ENCODE data around the gene PLPPR3. TPM values are rescaled to one million over a fixed set of nuclear protein-coding genes. Genes with fewer than 3 reads are reported as not detected.

PLPPR3 gene
- total and polyA plus RNA-seq, 10 of the 15 experiments (the other 5 are each of a cell fraction or from before 2014, with no cell fraction given), result 0.07 TPM; not detected in 9

GRCh38 chr19:798415-799075, 23.2 kb downstream of the PLPPR3 start:
- DNase-seq (ENCODE audit: low read depth, low spot score), result no peak
- in situ Hi-C loops (cut with MboI), result no loop called here
- no peak for TF ChIP-seq NFXL1 (IDR thresholded peaks at IDR 0.05; ENCODE audit: borderline replicate concordance)
- no peak for TF ChIP-seq EGR1 (IDR thresholded peaks at IDR 0.05; ENCODE audit: borderline replicate concordance in 1 of 2, low read depth in 2 of 2, low read length in 2 of 2)
- no peak for TF ChIP-seq EZH2 (IDR thresholded peaks at IDR 0.05; ENCODE audit: borderline replicate concordance, control insufficient read depth, low read depth, low read length)
- no peak for TF ChIP-seq BCLAF1 (IDR thresholded peaks at IDR 0.05)
- TF ChIP-seq HSF1 (IDR thresholded peaks at IDR 0.05; ENCODE audit: low read depth, low read length), result no peak
- TF ChIP-seq RELA (IDR thresholded peaks at IDR 0.05; ENCODE audit: borderline replicate concordance, partially characterized antibody), result no peak
- TF ChIP-seq SIN3A (IDR thresholded peaks at IDR 0.05; ENCODE audit: low read depth, low read length), result peak; percentile 4; the same call in 1 of the 2 replicates
- 0 out of 2 replicates have a peak, but pooled peaks have one; percentile 9 for TF ChIP-seq NKRF (conservative IDR thresholded peaks at IDR 0.05)
- no peak for TF ChIP-seq WRNIP1 (IDR thresholded peaks at IDR 0.05; ENCODE audit: borderline replicate concordance, low read depth, low read length)
- TF ChIP-seq POLR2AphosphoS5 (IDR thresholded peaks at IDR 0.05; ENCODE audit: low read length), result peak; percentile 19; the same call in 1 of the 2 replicates
- no peak for TF ChIP-seq ZZZ3 (IDR thresholded peaks at IDR 0.05; ENCODE audit: control insufficient read depth, insufficient read length, low read depth)
- no peak for TF ChIP-seq PML (IDR thresholded peaks at IDR 0.05; ENCODE audit: low read length)
- no peak for TF ChIP-seq E2F4 (IDR thresholded peaks at IDR 0.05; ENCODE audit: low read depth, low read length)

More at GRCh38 chr19:798415-799075, 23.2 kb downstream of the PLPPR3 start:
- H3K4me2 ChIP-seq (ENCODE audit: control insufficient read depth, insufficient read depth), result peak overlapping the region; percentile 85
- H3K36me3 ChIP-seq (ENCODE audit: control insufficient read depth in 2 of 2, insufficient read depth in 2 of 2, low read length in 1 of 2), result peaks cover 13 to 34% of the 10 kb centered on the region in 2 experiments; a peak in 3 of 4 replicates
- intact Hi-C loops (cut with micrococcal nuclease; ENCODE audit: unreplicated experiment), result no loop called here
- ChIA-PET RAD21 (ENCODE audit: unreplicated experiment) (interaction anchor here (0.6 to 1.0 kb wide), 2 partner anchors 65 to 229 kb away, joined by 3 read pairs; no protein-coding TSS in a partner anchor), POLR2A (interaction anchor here (0.6 kb wide), 1 partner anchor 75 kb away, joined by 4 read pairs; no protein-coding TSS in a partner anchor), SMC1A (ENCODE audit: uncharacterized antibody, unreplicated experiment) (no interaction called here), CTCF (no interaction called here)
- peaks cover 7% of the 10 kb centered on the region; the same call in 1 of the 2 replicates for H3K4me1 ChIP-seq (ENCODE audit: control insufficient read depth, insufficient read depth, low read length)
- FAIRE-seq (no peak), ATAC-seq (no peak)
- H2AFZ ChIP-seq (ENCODE audit: control insufficient read depth, low read depth, low read length), result no peak overlapping the region
- peaks cover 36% of the 10 kb centered on the region for H4K20me1 ChIP-seq (ENCODE audit: control insufficient read depth, insufficient read depth)
- H3K27me3 ChIP-seq (replicated peaks in 1 of 2; ENCODE audit: control insufficient read depth in 2 of 2, insufficient read depth in 2 of 2, low read length in 1 of 2), result no peaks in the 10 kb centered on the region
- no TSS peak for BruUV-seq (replicated peaks)
- 2% methylated on average over 39 of the region's 44 CpGs for WGBS (ENCODE audit: insufficient coverage, insufficient replicate concordance, low lambda C conversion rate, missing lambda C conversion rate)
- H3K4me3 ChIP-seq, result peak overlapping the region; percentile 92
- H3K9ac ChIP-seq (ENCODE audit: control insufficient read depth, insufficient read depth, low read length), result peak overlapping the region; percentile 98
- H3K9me3 ChIP-seq (replicated peaks; ENCODE audit: control insufficient read depth, insufficient read depth, low read length), result no peaks in the 10 kb centered on the region
- peaks cover 59% of the 10 kb centered on the region for H3K79me2 ChIP-seq (ENCODE audit: control insufficient read depth, insufficient read depth, low read length)
- H3K27ac ChIP-seq (ENCODE audit: control insufficient read depth, insufficient read depth), result peak overlapping the region; percentile 90

All from GM12878 (cell line).